Dedifferentiated amniotic fluid mesenchymal stem cell (primary cell): ENCODE measurements around the gene AIMP2.
"Not testable (repeated sequence)": the region's sequence is repeated elsewhere in the genome, so short reads cannot be mapped to it uniquely, and the experiment has no call there.

Source experiments
- DNase-seq: peaks from one replicate; pipeline ENCODE4 v3.0.0-alpha.2; 2016; ENCODE audit errors: extremely low spot score

Gene AIMP2

DNA sequence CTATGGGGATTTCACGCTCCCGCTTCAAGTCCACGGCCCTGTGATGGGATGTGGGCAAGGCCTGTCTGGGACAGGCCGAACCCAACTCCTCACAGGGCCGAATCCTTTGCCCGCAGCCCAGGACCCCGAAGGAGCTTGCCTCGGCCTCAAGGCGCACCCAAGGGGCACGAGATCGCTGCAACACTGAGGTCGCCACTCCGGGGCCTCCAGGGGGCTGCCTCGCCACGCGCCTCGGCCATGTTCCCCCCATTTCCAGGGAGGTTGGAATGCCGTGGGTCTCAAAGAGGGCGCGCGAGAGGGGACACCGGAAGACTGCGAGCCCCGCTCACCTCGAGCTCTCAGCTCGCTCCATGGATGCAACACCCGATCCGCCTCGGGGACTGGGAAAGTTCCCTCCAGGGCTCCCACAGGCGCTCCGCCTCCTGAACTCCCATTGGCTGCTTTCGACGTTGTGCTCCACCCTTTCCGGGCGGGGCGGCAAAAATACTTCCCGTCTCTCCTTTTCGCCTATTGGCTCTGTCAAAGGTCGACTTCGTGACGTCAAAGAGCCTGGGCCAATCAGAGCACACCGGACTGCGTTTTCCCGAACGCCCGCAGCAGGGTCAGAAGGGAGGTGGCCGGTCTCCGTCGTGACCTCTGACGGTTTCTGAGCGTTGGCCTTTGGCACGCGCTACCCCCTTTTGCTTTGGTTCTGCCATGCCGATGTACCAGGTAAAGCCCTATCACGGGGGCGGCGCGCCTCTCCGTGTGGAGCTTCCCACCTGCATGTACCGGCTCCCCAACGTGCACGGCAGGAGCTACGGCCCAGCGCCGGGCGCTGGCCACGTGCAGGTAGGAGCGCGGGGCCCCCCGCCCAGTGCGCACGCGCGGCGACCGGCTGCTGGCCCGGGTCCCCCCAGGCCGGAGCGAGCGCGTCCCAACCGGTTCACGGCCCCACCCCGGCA, at the start of gene AIMP2, which contains the start of gene PMS2:
AIMP2 (plus strand) TSS at position 605 of the 944 bp plus-strand sequence; CDS start at position 697, 92 bp downstream.
PMS2 (minus strand) TSS at position 382 of the 944 bp plus-strand sequence; CDS start at position 352, 30 bp downstream.
- DNase-seq: peak; percentile 99

DNA sequence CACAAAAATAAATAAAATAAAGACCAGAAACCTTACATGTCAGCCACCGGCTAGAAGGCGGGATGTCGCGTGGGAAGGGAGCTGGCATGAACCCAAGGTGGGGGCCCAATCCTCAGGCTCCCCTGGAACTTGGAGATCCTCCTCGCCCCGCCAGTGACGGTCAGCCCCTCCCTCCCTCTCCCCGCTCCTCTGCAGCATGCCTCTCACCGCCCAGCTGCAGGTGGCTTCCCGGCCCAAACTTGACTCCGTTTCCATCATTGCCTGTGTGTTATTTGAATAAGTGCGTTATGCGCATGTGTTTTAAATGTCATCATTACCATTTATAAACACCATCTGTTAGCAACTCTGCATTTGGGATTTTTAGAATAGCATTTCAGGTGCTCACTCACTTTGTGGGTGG, 45.9 kb upstream of the AIMP2 start:
- DNase-seq: not testable (repeated sequence)

DNA sequence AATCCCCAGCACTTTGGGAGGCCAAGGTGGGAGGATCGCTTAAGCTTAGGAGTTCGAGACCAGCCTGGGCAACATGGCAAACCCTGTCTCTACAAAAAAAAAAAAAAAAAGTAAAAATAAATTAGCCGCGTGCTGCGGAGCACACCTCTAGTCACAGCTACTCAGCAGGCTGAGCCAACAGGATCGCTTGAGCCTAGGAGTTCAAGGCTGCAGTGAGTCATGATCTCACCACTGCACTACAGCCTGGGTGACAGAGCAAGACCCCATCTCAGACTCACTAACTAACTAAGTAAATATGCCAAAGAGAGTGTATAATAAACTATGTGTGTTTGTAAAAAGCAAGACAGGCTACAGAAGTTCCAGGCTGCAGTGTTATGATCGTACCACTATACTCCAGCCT, 45.3 kb upstream of the AIMP2 start:
- DNase-seq: not testable (repeated sequence)

DNA sequence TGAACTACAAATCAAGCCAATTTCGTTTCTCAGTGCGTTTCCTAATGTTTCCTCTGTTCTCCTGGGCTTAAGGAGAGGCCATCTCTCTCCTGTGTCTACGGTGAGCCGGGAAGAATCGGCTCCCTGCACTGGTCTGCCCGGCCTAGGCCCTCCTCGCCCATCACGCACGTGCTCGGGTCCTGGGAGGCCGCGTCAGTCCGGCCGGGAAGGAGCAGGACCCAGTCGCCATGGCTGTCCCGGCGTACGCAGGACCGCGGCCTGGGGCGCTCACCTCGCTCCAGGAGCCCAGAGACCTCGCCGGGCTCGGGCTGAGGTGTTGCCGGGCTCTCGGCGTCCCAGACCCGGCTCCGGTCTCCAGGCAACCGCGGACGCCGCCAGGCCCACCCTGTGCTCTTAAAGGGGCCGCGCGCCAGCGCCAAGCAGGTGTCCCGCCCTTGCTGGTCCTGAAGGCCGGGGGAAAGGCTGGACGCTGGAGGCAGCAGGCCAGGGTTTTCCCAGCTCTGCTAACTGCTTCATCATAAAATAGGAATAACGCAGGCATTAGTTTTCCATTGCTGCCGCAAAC, 38.6 kb upstream of the AIMP2 start, which contains the start of gene RSPH10B:
RSPH10B (minus strand) TSS at position 343 of the 565 bp plus-strand sequence. CDS start 3,573 bp downstream, outside the sequence.
- not testable (repeated sequence) for DNase-seq

DNA sequence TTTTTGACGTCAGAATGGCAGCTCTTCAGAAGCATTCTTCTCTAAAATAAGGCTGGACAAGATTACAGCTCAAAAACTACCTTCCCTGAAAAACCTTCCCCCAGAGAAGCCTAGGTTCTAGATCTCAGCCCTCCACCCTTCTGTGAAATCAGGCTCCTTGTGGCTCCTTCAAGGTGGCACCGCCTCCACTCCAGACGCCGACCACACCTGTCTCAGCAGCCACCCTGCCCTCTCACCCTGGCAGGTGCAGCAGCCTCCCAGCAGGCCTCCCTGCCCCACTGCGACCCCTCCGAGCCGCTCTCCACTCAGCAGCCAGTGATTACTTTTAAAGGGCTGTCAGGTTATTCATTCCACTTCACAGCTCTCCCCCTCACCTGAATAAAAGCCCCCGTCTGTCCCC, 35.5 kb upstream of the AIMP2 start:
- not testable (repeated sequence) for DNase-seq

DNA sequence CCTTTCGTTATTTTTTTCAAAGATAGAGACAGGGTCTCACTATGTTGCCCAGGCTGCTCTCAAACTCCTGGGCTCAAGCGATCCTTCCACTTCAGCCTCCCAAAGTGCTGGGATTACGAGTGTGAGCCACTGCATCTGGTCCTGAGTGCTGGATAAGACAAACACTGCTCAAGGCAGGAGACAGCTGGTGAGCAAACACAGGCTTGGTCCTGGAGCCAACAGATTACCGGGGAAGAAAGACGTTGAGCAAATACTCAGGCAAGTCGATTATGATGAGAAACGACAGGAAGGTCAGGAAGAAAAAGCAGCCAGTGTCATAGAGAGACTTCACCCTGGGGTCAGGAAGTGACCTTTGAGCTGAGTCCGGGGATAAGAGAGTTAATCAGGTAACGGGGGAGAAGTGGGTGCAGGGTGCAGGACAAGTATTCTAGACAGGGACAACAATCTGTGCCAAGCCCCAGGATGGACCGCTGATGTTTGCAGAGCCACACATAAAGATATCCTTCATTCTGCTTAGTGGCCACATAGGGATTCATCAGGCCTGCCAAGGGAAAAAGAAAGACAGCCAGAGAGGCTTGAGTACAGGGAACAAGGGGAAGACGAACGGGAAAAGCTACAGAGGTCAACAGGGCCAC, 29.3 kb upstream of the AIMP2 start:
- DNase-seq: not testable (repeated sequence)

DNA sequence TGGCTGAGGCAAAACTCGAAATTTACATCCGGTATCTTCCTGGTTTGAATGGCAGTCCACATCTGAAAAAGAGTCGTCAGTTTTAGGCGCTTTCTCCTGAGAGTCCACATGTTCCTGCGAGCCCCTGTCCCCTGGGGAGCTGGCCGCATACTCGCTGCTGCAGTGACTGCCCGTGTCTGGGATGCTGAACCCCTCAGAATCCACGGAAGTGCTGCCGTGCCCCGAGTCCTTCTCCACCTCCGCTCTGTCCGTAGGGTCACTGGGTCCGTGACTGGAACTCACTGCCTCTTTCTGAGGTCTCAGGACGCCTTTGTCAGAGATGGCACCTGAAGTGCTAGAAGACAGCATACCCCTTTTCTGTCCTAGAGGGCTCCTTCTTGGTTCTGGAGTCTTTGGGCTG, 22.0 kb upstream of the AIMP2 start:
- not testable (repeated sequence) for DNase-seq

DNA sequence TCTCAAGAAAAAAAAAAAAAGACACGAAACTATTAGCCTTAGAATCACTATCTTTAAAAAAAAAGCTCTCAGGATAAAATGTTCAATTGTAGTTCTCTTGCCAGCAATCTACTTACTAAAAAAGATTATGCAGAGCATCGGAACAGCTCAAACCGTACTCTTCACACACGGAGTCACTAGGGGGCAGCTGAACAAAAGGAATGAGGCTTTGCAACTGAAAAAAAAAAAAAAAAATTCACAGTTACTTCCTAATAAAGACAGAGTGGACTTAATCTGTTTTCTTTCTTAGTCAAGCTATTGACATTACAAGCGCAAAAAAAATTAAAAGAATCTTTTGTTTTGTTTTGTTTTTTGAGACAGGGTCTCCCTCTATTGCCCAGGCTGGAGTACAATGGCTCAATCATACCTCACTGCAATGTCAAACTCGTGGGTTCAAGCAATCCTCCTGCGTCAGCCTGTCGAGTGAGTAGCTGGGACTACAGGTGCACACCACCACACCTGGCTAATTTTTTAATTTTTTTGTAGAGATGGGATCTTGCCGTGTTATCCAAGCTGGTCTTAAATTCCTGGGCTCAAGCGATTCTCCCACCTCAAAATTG, 11.8 kb upstream of the AIMP2 start:
- DNase-seq: peak; percentile 83

DNA sequence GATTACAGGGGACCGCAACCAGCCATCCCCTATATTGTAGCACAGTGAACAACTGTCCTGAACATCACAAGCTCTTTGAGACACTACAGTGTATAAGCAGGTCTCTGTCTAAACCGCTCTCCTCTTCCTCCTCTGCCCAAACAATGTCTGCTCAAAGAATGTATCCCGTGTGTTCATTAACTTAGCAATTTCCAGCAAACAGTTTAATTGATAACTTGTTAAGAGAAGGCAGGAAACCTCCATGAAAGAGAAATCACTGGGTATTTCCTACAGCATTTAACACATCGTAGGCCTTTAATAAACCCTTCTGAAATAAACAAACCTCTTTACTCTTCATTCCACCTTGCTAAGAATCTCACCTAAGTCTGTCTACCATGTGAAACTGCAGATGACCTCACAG, 1.7 kb upstream of the AIMP2 start:
- DNase-seq: no peak

DNA sequence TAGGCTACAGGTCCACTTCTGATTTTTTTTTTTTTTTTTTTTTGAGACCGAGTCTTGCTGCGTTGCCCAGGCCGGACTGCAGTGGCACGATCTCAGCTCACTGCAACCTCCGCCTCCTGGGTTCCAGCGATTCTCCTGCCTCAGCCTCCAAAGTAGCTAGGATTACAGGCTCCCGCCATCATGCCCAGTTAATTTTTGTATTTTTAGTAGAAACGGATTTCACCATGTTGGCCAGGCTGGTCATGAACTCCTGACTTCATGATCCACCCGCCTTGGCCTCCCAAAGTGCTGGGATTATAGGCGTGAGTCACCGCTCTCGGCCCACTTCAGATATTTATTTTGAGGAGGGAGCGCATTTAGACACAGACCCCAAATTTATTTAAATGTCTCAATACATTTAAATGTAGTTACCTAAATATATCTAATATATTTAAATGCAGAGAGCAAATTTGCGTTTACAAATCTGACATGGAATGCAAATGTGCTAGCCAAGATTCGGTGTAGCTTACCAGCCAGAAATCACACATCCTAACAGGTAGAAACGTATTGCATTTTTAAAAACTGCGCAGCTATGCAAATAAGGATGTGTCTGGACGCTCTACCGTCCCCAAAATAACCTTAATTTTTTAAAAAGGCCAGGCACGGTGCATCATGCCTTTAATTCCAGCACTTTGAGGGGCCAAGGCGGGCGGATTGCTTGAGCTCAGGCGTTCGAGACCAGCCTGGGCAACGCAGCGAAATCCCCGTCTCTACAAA, 1.1 kb upstream of the AIMP2 start:
- DNase-seq: not testable (repeated sequence)

DNA sequence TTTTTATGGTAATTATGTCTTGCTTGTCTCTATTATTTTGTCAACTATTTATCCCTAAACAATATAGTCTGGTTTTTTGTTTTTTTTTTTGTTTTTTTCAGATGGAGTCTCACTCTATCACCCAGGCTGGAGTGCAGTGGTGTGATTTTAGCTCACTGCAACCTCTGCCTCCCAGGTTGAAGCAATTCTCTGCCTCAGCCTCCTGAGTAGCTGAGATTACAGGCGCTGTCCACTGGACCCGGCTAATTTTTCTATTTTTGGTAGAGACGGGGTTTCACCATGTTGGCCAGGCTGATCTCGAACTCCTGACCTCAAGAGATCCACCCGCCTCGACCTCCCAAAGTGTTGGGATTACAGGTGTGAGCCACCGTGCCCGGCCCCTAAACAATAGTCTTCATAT, 1.3 kb downstream of the AIMP2 start:
- DNase-seq: not testable (repeated sequence)

DNA sequence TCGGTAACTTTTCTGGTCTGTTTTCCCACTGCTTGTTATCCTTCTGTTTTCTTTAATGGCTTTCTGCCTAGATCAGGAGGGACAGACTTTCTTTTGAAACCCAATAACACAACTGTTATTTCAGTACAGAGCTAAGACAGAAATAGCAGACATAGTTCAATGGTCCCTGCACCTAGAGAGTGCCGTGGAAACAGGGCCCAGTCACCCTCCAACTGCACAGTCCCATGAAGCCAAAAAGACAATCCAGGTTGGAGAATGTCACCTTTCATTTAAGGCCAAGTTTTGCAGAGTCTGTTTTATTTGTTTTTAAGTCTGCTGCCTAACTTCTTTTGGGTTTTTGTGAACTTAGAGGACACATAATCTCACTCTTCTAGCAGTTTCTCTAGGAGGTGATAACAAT, 2.5 kb downstream of the AIMP2 start:
- no peak for DNase-seq

DNA sequence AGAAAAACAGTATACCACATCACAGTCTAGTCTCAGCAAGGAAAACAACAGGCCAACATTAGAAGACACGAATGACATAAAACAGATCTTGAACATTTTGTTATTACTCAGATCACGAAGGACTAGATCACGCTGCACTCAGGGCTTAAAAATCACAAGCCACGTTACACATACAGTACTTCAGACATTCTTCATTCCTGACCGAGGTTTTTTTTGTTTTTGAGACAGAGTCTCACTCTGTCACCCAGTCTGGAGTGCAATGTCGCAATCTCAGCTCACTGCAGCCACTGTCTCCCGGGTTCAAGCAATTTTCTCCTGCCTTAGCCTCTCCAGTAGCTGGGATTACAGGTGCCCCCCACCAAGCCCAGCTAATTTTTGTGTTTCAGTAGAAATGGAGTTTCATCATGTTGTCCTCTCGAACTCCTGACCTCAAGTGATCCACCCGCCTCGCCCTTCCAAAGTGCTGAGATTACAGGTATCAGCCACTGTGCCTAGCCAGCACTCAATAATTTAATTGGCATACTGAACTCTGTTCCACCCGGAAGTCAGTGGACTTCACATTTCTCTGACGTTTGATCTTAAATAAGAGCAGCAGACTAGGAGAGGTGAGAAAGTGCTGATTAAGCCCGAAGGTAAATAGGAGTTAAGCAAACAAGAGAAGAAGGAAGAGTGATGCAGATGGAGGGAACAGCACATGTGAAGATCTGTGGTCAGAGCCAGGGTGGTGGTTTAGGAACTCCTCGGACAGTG, 3.5 kb downstream of the AIMP2 start:
- no peak for DNase-seq

DNA sequence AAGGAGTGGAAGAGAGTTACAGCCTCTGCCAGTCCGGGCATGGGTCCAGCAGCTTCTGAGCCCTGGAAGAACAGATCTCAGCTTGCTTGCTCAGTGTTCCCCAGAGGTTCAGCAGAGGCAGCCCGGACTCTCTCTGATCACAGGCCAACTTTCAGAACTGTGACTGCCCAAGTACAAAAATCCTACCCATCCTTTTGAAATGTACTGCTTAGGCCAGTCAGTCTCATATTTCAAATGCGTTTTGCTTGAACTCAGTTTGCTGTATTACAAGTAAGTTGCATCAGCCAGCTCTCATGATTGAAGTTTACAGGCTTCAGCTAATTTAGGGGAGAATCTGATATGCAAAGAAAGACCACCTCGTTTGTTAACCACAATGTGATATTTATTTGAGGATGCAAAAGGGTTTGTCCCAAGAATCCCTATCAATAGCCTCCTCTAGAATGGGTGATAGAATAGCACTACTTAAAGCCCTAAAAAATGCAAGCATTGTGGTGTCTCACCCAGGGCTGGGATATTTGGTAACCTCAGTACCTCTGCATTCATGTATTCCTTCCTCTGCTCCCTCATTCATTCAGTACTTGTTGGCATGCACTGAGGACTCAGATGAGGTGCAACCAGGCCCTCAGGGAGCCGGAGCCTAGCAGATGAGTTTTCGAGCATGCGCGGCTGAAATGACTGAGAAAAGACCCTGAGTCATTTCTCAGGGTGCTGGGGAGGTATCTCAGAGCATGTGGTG, 7.0 kb downstream of the AIMP2 start:
- peak; percentile 99 for DNase-seq

DNA sequence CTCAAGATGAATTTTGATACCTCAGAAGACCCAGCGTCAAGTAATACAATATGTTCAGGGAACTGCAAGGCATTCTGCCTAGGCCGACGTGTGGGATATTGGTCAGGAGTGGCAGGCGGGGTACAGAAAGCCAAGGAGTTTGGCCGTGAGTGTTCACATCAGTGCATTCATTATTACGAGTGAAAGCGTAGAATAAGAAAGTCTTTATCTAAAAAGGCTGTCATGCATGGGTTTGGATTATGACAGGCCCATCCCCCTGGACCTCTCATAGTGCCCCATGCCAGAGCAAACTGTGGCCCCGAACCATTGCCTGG, 7.5 kb downstream of the AIMP2 start:
- no peak for DNase-seq

DNA sequence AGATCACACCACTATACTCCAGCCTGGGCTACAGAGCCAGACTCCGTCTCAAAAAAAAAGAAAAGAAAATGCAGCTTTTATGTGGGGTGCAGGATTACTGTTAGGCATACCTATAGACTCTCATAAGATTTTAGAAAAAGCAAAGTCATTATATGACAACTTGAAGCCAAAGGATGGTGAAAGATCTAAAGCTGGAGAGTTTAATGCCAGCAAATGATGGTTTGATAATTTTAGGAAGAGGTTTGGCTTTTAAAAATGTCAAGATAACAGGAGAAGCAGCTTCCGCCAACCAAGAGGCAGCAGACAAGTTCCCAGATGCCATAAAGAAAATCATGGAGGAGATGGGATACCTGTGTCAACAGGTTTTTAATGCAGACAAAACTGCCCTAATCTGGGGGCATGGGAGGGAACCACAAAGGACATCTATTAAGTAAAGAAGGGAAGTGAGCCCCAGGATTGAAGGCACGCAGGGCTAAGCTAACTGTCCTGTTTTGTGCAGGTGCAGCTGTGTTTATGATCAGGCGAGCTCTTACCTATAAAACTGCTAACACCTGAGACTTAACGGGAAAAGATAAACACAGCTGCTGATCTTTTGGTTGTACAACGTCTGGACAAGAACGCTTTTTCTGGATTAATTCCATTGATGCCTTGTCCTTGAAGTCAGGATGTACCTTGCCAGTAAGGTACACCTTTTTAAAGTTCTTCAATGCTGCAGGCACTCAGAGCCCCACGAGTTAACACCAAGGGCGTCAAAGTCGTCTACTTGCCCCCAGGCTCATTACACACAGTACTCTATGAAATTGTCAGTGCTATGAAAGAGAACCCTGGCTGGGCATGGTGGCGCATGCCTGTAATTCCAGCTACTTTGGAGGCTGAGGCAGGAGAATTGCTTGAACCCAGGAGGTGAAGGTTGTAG, 11.6 kb downstream of the AIMP2 start:
- DNase-seq: no peak

DNA sequence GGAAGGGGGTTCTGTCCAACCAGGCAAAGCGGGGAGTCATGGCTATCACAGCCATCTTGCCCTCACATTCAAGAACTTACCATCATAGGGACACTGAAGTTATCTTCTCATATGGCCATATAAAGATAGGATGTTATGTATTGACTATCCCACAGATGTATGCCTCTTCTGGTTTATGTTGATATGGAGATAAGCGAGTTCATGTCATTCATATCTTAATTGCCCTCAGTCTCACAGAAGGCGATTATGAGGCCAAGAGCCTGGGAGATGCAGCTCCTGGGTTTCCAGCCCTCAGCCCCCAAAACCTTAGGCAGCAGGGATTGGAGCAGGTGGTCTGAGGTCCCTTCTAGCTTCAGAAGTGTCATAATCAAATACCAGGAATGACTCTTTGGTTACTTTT, 13.6 kb downstream of the AIMP2 start:
- DNase-seq: no peak

DNA sequence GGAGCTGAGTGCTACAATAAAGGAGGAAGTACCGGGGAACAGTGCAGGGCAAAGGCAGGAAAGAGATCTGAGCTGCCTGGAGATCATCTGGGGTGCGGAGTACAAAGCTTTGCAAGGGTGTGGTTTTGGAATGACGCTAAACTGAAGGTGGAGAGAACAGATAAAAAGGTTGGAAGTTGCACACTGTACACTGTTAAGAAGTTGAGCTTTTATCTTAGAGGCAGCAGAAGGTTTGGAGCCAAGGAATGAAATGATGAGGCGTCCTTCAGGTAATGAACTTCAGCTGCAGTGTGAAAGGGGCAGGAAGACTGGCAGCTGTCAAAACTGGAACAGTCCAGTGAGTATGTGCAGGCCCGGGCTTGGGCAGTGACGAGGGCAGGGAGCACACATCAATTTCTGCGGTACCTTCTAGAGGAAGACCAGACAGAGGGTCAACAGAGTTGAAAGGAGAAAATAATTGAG, 14.9 kb downstream of the AIMP2 start:
- DNase-seq: no peak
